ENCODE measurements around the gene EEF1A1. TPM values are rescaled to one million over a fixed set of nuclear protein-coding genes. Genes with fewer than 3 reads are reported as not detected.
"Not testable (repeated sequence)": the region's sequence is repeated elsewhere in the genome, so short reads cannot be mapped to it uniquely, and the experiment has no call there.

EEF1A1 gene
- total RNA-seq, 1 donor from 2014 or later: 11,113 TPM

- DNase-seq (ENCODE audit: low read depth): no peak
Observed at GRCh38 chr6:73506246-73506645, 14.6 kb downstream of the EEF1A1 start.

- DNase-seq (ENCODE audit: low read depth): not testable (repeated sequence)
Observed at GRCh38 chr6:73505705-73506104, 15.1 kb downstream of the EEF1A1 start.

GRCh38 chr6:73505142-73505541, 15.7 kb downstream of the EEF1A1 start:
- no peak for DNase-seq (ENCODE audit: low read depth)

- DNase-seq (ENCODE audit: low read depth): no peak
Observed at GRCh38 chr6:73504160-73504559, 16.7 kb downstream of the EEF1A1 start.

GRCh38 chr6:73503027-73503772, 17.6 kb downstream of the EEF1A1 start:
- DNase-seq (ENCODE audit: low read depth): no peak

GRCh38 chr6:73497915-73498314, 22.9 kb downstream of the EEF1A1 start:
- no peak for DNase-seq (ENCODE audit: low read depth)

- DNase-seq (ENCODE audit: low read depth): no peak
Observed at GRCh38 chr6:73491377-73491776, 29.5 kb downstream of the EEF1A1 start.

- DNase-seq (ENCODE audit: low read depth): no peak
Observed at GRCh38 chr6:73487473-73487872, 33.4 kb downstream of the EEF1A1 start.

GRCh38 chr6:73484438-73484837, 36.4 kb downstream of the EEF1A1 start:
- DNase-seq (ENCODE audit: low read depth): no peak

- DNase-seq (ENCODE audit: low read depth): no peak
Observed at GRCh38 chr6:73481969-73482368, 38.9 kb downstream of the EEF1A1 start.

GRCh38 chr6:73477407-73477806, 43.4 kb downstream of the EEF1A1 start:
- DNase-seq (ENCODE audit: low read depth): no peak

- DNase-seq (ENCODE audit: low read depth): no peak
Observed at GRCh38 chr6:73476723-73477122, 44.1 kb downstream of the EEF1A1 start.

- no peak for DNase-seq (ENCODE audit: low read depth)
Observed at GRCh38 chr6:73471686-73472290, 49.0 kb downstream of the EEF1A1 start.

Other genes starting within 250 kb of the EEF1A1 start
- not detected in 2 replicates for gene DPPA5, start 166.8 kb downstream of the EEF1A1 start, total RNA-seq
- gene KHDC3L, start 158.4 kb downstream of the EEF1A1 start, total RNA-seq: not detected in 2 replicates
- gene OOEP, start 151.1 kb downstream of the EEF1A1 start, total RNA-seq: not detected in 2 replicates
- gene DDX43, start 126.2 kb downstream of the EEF1A1 start, total RNA-seq: not detected in 2 replicates
- gene CGAS, start 68.7 kb downstream of the EEF1A1 start, total RNA-seq: 1.1 and 1.8 TPM in 2 replicates
- gene MTO1, start 59.3 kb downstream of the EEF1A1 start, total RNA-seq: 19.8 and 26.0 TPM in 2 replicates
- gene SLC17A5, start 133.0 kb upstream of the EEF1A1 start, total RNA-seq: 33.4 and 50.5 TPM in 2 replicates
- 32.3 and 49.0 TPM in 2 replicates for gene CD109, start 175.2 kb upstream of the EEF1A1 start, total RNA-seq